OCI-LY1 (cell line): ENCODE measurements around the gene FBXL17.

Source experiments
- CTCF ChIP-seq: fragments of 200-600 bp; sonication (generic), shearing (Covaris generic); IDR thresholded peaks from 2 replicates; pipeline ENCODE4 v1.5.1; 2017; ENCODE audit warnings: mild to moderate bottlenecking, antibody characterized with exemption, low read length, moderate library complexity, mixed read lengths
- EZH2 ChIP-seq: fragments of 200-600 bp; sonication (generic), shearing (Covaris generic); IDR thresholded peaks from 2 replicates; pipeline ENCODE4 v1.8.0; 2017; ENCODE audit warnings: borderline replicate concordance, mixed run types, mild to moderate bottlenecking, antibody characterized with exemption, low read length, moderate library complexity, mixed read lengths

- TF ChIP-seq CTCF (no peak), EZH2 (no peak)
Observed at GRCh38 chr5:108238936-108239887, 142.7 kb downstream of the FBXL17 start.
